ENCODE data around the gene VAPA.

GRCh38 chr18:9874728-9875127 is 39.1 kb upstream of the VAPA start:
- TF ChIP-seq CTCF (IDR thresholded peaks at IDR 0.05) (no peak), POLR2A (IDR thresholded peaks at IDR 0.05) (no peak), EP300 (IDR thresholded peaks at IDR 0.05) (no peak)
